Bronchial epithelial cell (primary cell): Measurements from ENCODE around the gene ST3GAL3. TPM values are rescaled to one million over a fixed set of nuclear protein-coding genes. Genes with fewer than 3 reads are reported as not detected.
A peak's percentile ranks its signal among the peaks of the same experiment; 100 is the strongest.

Experiments
- DNase-seq: peaks from one replicate; pipeline ENCODE4 v3.0.0-alpha.2; 2010; ENCODE audit warnings: low read depth
- FAIRE-seq: peaks from 2 replicates; lab custom pipeline; 2011; peaks lifted over from hg19 to GRCh38; lab: Jason Lieb, UNC
- H3K27me3 ChIP-seq: 2 replicates; pipeline ENCODE4 v1.5.1; 2011; ENCODE audit warnings: low read length; ENCODE audit not compliant: control insufficient read depth, insufficient read depth
- H3K36me3 ChIP-seq: 2 replicates; pipeline ENCODE4 v1.5.1; 2011; ENCODE audit warnings: low read length; ENCODE audit not compliant: control insufficient read depth, insufficient read depth
- H3K4me3 ChIP-seq: 2 replicates; pipeline ENCODE4 v1.5.1; 2011; ENCODE audit warnings: mild to moderate bottlenecking, low read depth, low read length, control low read depth
- total RNA-seq: library from RNA; depleted of rRNA; stranded (reverse); fragments of >200 nt; gene quantifications from 2 replicates; pipeline ENCODE4 v1.2.1, GENCODE V29; 2014
- TF ChIP-seq, protein P1 (sequence below): IDR thresholded peaks from 2 replicates; pipeline ENCODE4 v1.5.1; 2011; ENCODE audit warnings: mild to moderate bottlenecking, moderate library complexity, low read length, control low read depth, inconsistent platforms; ENCODE audit not compliant: insufficient read depth, severe bottlenecking

Gene ST3GAL3
- total RNA-seq, 1 donor from 2014 or later, result 10.3 TPM

DNA sequence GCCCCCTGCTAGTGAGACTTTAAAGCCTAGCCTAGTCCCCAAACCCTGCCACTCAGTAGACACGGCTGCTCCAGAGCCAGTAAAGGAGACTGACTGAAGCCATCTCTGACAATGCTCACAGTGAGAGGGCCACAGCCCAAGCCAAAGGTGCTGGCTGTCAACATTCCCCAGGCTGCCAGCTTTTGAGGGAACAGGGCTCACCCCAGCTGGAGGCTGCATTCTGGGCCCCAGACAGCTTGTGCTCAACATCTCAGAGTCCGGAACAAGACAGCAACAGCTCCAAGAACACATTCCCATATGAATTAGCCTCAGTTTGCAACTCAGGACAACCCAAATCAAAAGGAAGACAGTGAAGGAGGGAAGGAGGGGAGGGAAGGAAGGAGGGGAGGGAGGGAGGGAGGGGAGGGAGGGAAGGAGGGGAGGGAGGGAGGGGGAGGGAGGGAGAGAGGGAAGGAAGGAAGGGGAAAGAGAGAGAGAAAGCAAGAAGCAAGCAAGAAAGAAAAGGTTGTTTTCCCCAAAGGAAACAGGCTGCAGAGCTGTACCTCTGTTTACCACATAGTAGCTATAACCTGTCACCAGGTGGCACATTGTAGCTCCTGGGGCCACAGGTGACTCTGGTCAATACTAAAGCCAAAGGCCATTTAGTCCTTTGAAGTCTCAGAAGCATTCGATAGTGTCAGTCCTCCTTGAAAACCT, 231.7 kb downstream of the ST3GAL3 start:
- FAIRE-seq (no peak), DNase-seq (no peak)
- H3K4me3 ChIP-seq, result no peak overlapping the region
- no peaks in the 10 kb centered on the region for H3K27me3 ChIP-seq
- TF ChIP-seq, protein P1, sequence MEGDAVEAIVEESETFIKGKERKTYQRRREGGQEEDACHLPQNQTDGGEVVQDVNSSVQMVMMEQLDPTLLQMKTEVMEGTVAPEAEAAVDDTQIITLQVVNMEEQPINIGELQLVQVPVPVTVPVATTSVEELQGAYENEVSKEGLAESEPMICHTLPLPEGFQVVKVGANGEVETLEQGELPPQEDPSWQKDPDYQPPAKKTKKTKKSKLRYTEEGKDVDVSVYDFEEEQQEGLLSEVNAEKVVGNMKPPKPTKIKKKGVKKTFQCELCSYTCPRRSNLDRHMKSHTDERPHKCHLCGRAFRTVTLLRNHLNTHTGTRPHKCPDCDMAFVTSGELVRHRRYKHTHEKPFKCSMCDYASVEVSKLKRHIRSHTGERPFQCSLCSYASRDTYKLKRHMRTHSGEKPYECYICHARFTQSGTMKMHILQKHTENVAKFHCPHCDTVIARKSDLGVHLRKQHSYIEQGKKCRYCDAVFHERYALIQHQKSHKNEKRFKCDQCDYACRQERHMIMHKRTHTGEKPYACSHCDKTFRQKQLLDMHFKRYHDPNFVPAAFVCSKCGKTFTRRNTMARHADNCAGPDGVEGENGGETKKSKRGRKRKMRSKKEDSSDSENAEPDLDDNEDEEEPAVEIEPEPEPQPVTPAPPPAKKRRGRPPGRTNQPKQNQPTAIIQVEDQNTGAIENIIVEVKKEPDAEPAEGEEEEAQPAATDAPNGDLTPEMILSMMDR, result no peak
- peaks cover 4% of the 10 kb centered on the region for H3K36me3 ChIP-seq

DNA sequence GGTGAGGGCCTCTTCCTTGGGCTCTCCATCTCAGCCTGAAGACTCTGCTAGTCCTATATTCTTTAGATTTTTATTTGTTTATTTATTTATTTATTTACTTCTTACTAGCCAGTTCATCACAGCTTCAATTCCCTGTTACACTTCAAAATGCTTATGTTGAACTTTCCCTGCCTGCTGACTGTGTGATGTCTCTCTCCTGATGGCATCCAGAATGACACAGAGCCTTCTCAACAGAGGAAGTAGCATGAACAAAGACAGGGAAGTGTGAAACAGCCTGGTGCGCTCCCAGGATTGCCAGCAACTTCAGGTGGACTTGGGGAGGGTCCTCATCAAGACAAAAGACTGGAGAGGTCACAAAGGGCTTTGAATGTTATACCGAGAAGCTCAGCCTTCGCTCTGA, 235.1 kb downstream of the ST3GAL3 start:
- no peaks in the 10 kb centered on the region for H3K27me3 ChIP-seq
- FAIRE-seq (no peak), DNase-seq (no peak)
- peaks cover 1% of the 10 kb centered on the region for H3K36me3 ChIP-seq
- no peak overlapping the region for H3K4me3 ChIP-seq
- TF ChIP-seq, protein P1, result no peak

- DNase-seq (no peak), FAIRE-seq (no peak)
- Histone ChIP-seq H3K4me3 (no peak overlapping the region), H3K36me3 (peaks cover 5% of the 10 kb centered on the region), H3K27me3 (no peaks in the 10 kb centered on the region)
- TF ChIP-seq, protein P1, result no peak
These were observed 237.5 kb downstream of the ST3GAL3 start for GRCh38 chr1:43944860-43945259.

GRCh38 chr1:43945674-43946235, 238.4 kb downstream of the ST3GAL3 start:
- Histone ChIP-seq H3K36me3 (peaks cover 5% of the 10 kb centered on the region), H3K27me3 (no peaks in the 10 kb centered on the region), H3K4me3 (peak overlapping the region; percentile 89)
- no peak for FAIRE-seq
- TF ChIP-seq, protein P1, result no peak
- no peak for DNase-seq

GRCh38 chr1:43946236-43947060, 239.1 kb downstream of the ST3GAL3 start, which contains the start of gene IPO13:
Gene IPO13, plus strand, starts transcription at chr1:43946950. Its CDS starts 651 bp downstream, at chr1:43947601.
- H3K36me3 ChIP-seq, result peaks cover 5% of the 10 kb centered on the region
- TF ChIP-seq, protein P1, result peak; percentile 77
- peak within 1 kb of the TSS; percentile 89 for H3K4me3 ChIP-seq
- DNase-seq (peak; percentile 90), FAIRE-seq (no peak)
- no peaks in the 10 kb centered on the region for H3K27me3 ChIP-seq
